Activated CD8-positive, alpha-beta memory T cell treated with anti-CD3 and anti-CD28 coated beads for 36 hours (primary cell): ENCODE data around the gene ING3. TPM values are rescaled to one million over a fixed set of nuclear protein-coding genes. Genes with fewer than 3 reads are reported as not detected.

Experiments
- CTCF ChIA-PET: fragments of 350-600 bp; sonication (Branson Sonifier 250); formaldehyde crosslinking; loops from one replicate; lab custom pipeline; 2021; ENCODE audit warnings: antibody characterized with exemption; lab: Charles Lee
- POLR2A ChIA-PET: fragments of 350-600 bp; sonication (Branson Sonifier 250); formaldehyde crosslinking; loops from one replicate; lab custom pipeline; 2021; ENCODE audit warnings: antibody characterized with exemption; lab: Charles Lee
- total RNA-seq, 2 experiments: library from RNA; stranded (reverse); gene quantifications; one replicate each; pipeline ENCODE4 v1.2.3, GENCODE V29; 2021

The ING3 gene
- total RNA-seq, 2 experiments from 2014 or later, result 24.0 to 25.6 TPM

- ChIA-PET POLR2A (no interaction called here), CTCF (no interaction called here)
These were observed 67.0 kb downstream of the ING3 start for GRCh38 chr7:121017586-121017985.

GRCh38 chr7:121019018-121019417, 68.4 kb downstream of the ING3 start:
- ChIA-PET POLR2A (no interaction called here), CTCF (no interaction called here)

- ChIA-PET CTCF (no interaction called here), POLR2A (no interaction called here)
These were observed 69.8 kb downstream of the ING3 start for GRCh38 chr7:121020249-121020988.

DNA sequence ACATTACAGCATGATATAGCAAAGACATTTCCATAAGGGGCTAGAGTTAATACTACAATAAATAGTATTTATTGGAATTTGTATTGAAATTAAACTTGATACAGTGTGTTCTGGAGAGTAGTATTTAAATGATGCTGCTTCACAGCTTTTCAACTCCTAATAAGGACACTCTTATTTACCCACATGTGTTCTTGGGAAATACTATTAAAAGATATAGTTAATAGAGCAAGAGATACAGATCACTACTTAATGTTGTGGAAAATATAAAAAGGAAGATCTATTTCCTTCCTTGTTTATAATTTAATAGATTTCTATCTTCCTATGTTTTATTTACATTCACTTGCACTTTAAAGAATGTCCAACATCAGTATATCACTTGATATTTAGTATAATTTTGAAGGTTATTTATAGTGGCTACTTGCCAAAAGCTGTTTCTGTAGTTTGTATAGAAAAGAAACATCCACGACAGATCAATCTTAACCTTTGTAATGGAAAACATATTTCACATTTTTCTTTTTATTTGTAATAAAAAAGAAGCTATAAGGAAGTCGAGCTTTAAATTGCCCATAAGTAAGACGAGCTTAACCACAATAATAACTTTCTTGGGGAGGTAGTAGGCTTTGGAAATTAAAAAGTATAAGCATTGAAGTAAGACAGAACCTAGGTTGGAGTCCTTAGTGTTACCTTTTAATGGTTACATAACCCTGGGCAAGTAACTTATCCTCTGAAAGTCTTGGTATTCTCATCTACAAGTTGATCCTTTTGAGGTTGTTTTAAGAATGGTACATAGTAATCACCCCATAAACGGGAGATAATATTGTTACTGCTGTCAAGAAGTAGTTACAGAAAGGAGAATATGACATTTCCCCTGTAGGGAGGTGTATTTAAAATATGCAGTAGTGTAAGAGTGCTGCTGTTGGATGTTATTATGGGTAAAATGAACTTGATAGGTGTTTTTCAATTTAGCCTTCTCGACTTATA, 70.7 kb downstream of the ING3 start:
- POLR2A ChIA-PET, result no interaction called here
- CTCF ChIA-PET, result no interaction called here

DNA sequence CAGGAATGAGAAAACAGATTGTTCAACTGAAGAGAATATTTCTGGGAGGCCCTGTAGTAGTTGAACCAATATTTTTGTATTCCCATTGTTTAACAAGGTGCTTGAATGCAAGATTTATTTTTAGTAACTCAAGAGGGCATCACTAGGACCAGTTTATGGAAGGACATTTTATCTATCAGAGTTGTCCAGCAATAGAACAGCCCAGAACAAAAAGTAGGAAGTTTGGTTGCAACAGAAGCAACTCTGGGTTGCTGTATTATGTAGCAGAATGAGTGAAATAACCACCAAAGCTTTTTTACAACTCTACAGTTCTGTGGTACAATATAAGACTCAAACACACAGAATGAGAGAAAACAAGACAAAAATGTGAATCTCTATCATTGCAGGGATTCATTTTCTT, 72.6 kb downstream of the ING3 start:
- CTCF ChIA-PET, result no interaction called here

GRCh38 chr7:121023683-121024511, 73.3 kb downstream of the ING3 start:
- ChIA-PET CTCF (no interaction called here), POLR2A (no interaction called here)

More for the DNA sequence above, 72.6 kb downstream of the ING3 start:
- POLR2A ChIA-PET, result no interaction called here

DNA sequence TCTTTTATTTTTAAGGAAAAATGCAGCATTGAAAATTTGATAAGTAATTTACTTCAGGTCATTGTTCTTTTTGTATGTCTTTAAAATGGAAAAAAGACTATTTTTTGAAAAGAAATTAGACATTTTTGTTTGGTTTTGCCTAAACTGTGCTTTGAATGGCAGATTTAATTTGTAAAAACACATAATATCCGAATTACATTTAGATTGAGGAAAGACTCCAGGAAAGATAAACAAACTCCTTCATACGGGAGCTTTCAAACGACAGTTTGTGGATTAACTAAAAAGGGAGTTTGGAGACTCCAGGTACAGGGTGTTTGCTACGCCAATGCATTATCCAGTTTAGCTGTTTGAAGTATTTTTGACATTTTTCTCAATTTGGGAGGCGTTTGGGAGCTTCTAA, 74.0 kb downstream of the ING3 start:
- ChIA-PET POLR2A (no interaction called here), CTCF (no interaction called here)

DNA sequence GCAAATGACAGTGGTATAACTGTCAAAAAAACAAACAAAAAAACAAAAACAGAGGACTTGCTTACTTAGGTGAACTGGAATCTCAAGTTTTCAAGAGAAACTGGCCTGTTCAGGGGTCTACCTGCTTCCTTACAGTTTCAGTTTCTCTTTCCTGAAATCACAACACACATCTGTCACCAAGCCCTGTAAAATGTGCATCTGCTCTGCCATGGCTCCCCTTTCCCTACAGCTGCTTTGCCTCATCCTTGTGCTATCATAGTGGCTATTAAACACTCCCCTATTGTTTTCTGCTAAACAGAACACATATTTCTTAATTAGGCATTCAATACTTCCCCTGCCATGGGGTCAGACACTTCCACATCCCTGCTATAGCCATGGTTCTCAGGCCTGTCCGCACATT, 75.6 kb downstream of the ING3 start:
- CTCF ChIA-PET, result no interaction called here

GRCh38 chr7:121026577-121027111, 76.1 kb downstream of the ING3 start:
- POLR2A ChIA-PET, result no interaction called here
- CTCF ChIA-PET, result no interaction called here

More for the DNA sequence above, 75.6 kb downstream of the ING3 start:
- POLR2A ChIA-PET, result no interaction called here

Other genes with a start within 250 kb of the ING3 start
- not detected for gene TSPAN12, start 92.6 kb upstream of the ING3 start, total RNA-seq
- under 1 TPM in 1 of 2 experiments, not detected in 1; 0.04 TPM for gene CPED1, start 37.9 kb downstream of the ING3 start, total RNA-seq